GM18951 (cell line): ENCODE data around the gene ANK2.

Experiments used
- POLR2A ChIP-seq: IDR thresholded peaks from 4 replicates; pipeline ENCODE4 v1.6.1; 2011; ENCODE audit warnings: mild to moderate bottlenecking; ENCODE audit not compliant: insufficient read length, insufficient read depth; ENCODE audit errors: extremely low read depth
- in situ Hi-C: fragments of 300-500 bp; cut with MboI; formaldehyde crosslinking; loops from one replicate; pipeline ENCODE4 v1.12.0; 2022; ENCODE audit warnings: low sequenced_read_pairs, mixed read lengths, inconsistent platforms; ENCODE audit not compliant: unreplicated experiment

ANK2 gene

DNA sequence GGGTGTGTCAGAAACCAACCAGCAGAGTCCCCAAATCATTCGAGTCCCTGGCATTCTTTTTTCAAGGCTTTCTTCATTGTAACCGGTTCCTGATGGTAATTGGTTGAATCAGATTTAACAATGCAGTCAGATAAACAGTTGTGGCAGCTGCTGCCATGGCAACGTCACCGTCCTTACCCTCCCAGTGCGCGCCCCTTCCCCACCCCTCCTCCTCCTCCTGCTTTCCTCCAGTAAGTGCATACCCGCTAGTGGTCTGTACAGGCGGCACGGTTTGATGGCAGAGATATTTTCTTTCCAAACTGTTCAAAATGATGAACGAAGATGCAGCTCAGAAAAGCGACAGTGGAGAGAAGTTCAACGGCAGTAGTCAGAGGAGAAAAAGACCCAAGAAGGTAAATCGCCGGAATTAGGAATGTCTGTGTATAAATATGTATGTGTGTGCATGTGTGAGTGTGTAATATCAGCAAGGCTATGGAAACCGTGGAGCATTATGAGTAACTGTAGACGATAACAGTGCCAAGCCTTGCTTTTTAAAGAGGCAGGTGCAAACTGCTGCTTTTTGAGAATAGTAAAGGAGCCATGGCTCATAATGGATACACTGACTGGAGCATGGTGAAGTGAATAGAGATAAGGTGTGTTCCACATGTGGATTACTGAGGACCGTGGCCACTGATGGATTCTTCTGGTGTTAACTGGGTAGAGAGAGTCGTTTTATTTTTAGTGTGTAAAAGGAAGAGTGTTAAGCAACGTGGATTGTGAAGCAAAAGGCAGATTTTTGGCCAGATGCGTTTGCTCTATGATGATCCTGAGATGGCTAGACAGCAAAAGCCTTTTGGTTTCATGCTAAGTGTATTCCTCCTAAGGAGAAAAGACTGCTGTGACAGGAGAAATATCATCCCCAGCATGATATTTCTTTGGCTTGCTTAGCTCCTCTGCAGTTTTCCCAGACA is at the start of gene ANK2:
ANK2 (plus strand) TSS at position 233 of the 950 bp plus-strand sequence; CDS start at position 309, 76 bp downstream.
- in situ Hi-C loops = no loop called here
- TF ChIP-seq POLR2A = no peak

GRCh38 chr4:113003841-113004240 is 45.6 kb upstream of the ANK2 start:
- in situ Hi-C loops = no loop called here
- no peak for TF ChIP-seq POLR2A

DNA sequence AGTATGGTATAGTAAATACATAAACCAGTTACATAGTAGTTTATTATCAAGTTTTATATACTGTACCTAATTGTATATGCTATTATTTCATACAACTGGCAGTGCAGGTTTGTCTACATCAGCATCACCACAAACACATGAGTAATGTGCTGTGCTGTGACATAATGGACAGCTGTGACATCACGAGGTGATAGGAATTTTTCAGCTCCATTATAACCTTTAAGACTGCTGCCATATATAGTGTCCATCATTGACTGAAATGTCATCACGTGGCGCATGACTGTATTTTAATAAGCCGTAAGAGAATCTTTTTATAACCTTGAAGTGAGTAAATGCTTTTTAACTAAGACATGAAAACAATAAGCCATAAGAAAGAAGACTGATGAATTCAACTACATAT is 44.8 kb upstream of the ANK2 start:
- in situ Hi-C loops = no loop called here
- no peak for TF ChIP-seq POLR2A

DNA sequence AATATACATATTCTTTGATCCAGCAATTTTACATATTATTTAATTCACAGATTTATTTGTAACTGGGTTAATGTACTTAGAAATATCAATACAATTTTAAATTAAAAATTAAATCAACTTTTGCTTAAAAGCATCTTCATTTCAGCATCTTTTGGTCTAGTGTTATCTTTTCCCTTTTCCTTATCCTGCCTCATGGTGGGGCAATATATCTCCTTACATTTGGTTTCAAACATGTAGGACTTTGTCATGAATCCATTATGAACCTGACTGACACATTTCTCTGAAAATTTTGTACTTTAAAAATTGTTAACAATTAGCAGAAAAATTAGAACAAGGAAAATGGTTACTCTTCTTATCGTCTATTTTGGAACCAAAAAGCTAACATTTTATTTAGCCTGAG is 42.8 kb upstream of the ANK2 start:
- TF ChIP-seq POLR2A = no peak
- in situ Hi-C loops = no loop called here

DNA sequence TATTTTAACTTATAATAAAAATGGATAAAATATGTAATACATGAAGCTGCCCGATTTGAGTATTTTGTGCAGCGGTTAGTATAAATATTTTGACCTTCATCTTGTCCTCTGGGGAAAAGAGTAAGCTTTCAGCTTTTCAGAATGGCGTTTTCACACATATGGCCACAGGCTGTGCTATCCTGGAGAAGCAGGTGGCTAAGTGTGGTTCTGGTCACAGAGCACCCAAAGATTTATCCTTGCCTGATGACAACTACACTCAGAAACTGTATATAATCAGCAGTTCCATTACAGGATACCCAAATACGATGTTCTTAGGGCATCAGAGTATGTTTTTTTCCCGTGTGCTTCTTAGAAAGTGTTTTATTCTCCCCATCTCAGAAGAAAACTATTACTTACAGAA is 42.3 kb upstream of the ANK2 start:
- in situ Hi-C loops = no loop called here
- no peak for TF ChIP-seq POLR2A

DNA sequence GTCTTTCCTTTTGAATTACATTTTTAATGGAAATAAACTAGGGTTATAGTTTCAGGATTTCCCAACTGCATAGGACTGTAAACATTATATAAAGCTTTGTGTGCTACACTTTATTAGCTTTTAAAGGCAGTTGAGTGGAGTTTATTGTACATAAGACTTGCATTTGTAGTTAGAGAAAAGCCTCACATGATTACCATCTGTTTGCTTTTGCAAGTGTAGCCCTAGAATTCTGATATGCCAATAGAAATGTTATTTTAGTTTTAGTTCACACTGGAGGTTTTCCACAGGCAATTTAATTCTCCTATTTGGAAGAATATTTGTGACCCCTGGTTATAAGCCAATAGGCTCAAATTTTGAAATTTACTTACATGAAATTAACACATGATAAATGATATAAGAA is 41.3 kb upstream of the ANK2 start:
- in situ Hi-C loops = no loop called here
- no peak for TF ChIP-seq POLR2A

- no peak for TF ChIP-seq POLR2A
- in situ Hi-C loops = no loop called here
Observed at GRCh38 chr4:113008716-113009115, 40.7 kb upstream of the ANK2 start.

GRCh38 chr4:113009461-113009860 is 40.0 kb upstream of the ANK2 start:
- in situ Hi-C loops = no loop called here
- TF ChIP-seq POLR2A = no peak

- TF ChIP-seq POLR2A = no peak
- in situ Hi-C loops = no loop called here
Observed at GRCh38 chr4:113012122-113012725, 37.2 kb upstream of the ANK2 start.

GRCh38 chr4:113012786-113013185 is 36.7 kb upstream of the ANK2 start:
- in situ Hi-C loops = no loop called here
- no peak for TF ChIP-seq POLR2A

DNA sequence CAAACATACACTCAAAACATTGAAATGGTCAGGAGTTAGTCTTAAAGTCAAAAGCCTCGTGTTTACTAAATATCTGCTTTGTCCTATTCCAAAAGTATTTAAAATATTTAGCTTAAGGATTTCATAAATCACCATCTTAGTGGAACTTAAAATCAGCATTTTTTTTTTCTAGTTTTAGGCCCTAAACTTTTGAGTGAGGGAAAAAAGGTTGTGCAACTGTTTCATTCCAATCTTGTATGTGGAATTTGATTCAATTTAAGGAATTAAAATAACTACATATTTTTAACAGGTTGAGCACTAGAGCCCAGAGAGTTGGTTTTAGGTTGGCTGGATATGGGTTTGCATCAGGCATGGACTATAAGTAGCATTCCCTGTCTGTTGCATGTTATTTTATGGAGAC is 35.7 kb upstream of the ANK2 start:
- TF ChIP-seq POLR2A = no peak
- in situ Hi-C loops = no loop called here

- in situ Hi-C loops = no loop called here
- no peak for TF ChIP-seq POLR2A
Observed at GRCh38 chr4:113016377-113016776, 33.1 kb upstream of the ANK2 start.

DNA sequence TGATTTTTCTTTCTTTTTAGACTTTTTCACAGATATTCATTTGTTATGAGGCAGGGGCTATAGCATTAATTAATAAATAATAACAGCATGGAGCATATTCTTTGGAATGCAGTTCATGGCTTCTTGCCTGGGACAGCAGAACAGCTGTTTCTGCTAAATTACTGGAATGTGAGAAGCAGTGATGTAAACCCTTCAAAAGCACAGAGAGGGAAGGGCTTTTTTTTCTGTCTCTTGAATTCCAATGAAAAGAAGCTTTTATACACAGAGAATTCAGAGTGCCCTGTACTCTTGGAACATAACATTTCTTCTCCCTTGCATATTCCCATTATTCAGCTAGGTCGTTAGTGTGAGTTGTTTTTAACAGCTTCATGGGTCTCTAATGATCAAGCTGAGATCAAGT is 28.5 kb upstream of the ANK2 start:
- in situ Hi-C loops = no loop called here
- no peak for TF ChIP-seq POLR2A

DNA sequence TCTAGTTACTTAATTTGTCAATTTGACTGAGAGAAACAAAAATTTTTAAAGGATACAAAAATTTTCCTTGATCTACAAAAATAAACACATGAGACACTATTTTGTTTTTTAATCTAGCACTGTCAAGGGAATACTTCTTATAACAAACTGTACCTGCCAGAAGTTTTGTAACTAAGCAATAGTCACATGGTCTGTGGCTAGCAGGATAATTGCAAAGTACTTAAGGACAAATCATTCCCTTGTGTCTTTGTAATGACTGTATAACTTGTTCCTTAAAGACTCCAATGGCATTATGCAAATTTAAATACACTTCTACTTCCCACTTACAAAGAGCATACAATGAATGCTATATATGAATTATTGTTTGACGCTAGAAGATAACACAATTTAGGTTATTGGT is 25.1 kb upstream of the ANK2 start:
- no peak for TF ChIP-seq POLR2A
- in situ Hi-C loops = no loop called here
